Body of pancreas (tissue), 4 donors: Measurements from ENCODE around the gene GRIN2D. TPM values are rescaled to one million over a fixed set of nuclear protein-coding genes. Genes with fewer than 3 reads are reported as not detected.

ENCODE experiments used
- ATAC-seq: fragments of 150-250 bp; one replicate; pipeline ENCODE4 v1.9.1; 2016
- DNase-seq, 4 donors: peaks; one replicate each; pipeline ENCODE4 v3.0.0-alpha.2; 2019
- H3K27ac ChIP-seq, 4 donors: fragments of 200-600 bp; sonication (generic); 1 replicate in 3 of 4; 2 replicates in 1 of 4; pipeline versions ENCODE4 v1.5.1 to v1.6.1; 2016 to 2019; ENCODE audit warnings: mild to moderate bottlenecking in 1 of 4, mixed read lengths in 1 of 4, moderate library complexity in 1 of 4
- H3K27me3 ChIP-seq, 2 donors: fragments of 200-600 bp; sonication (generic); one replicate each; pipeline ENCODE4 v1.6.0; 2016; ENCODE audit warnings: mild to moderate bottlenecking in 1 of 2
- H3K36me3 ChIP-seq, 2 donors: fragments of 200-600 bp; sonication (generic); replicated peaks in 1 of 2; 2 replicates each; pipeline ENCODE4 v1.5.1; 2016; ENCODE audit warnings: low read depth in 2 of 2; ENCODE audit not compliant: insufficient read depth in 1 of 2
- H3K4me1 ChIP-seq: fragments of 200-600 bp; sonication (generic); one replicate; pipeline ENCODE4 v1.6.0; 2016
- H3K4me3 ChIP-seq, 2 donors: fragments of 200-600 bp; sonication (generic); 1 replicate in 1 of 2; 2 replicates in 1 of 2; pipeline ENCODE4 v1.5.1; 2016 to 2019
- H3K9me3 ChIP-seq, 3 donors: fragments of 200-600 bp; sonication (generic); 1 replicate in 2 of 3; 2 replicates in 1 of 3; pipeline ENCODE4 v1.5.1; 2016
- CTCF ChIP-seq, 7 experiments: fragments of 450-650 bp in 4 of 7; fragments of 200-600 bp in 3 of 7; sonication (generic) in 3 of 7; IDR thresholded peaks; one replicate each; pipeline ENCODE4 v1.5.1; 2016 to 2019; ENCODE audit warnings: antibody characterized with exemption in 7 of 7
- POLR2A ChIP-seq, 3 donors: fragments of 450-650 bp; IDR thresholded peaks; one replicate each; pipeline ENCODE4 v1.6.1; 2016; ENCODE audit warnings: antibody characterized with exemption in 3 of 3, mild to moderate bottlenecking in 2 of 3
- WGBS, 2 donors: methylation state at CpG; one replicate each; pipeline ENCODE4 v1.1.5; 2017; 5-methylcytosine and 5-hydroxymethylcytosine counted together
- intact Hi-C: fragments of 100-400 bp; cut with DNase I; formaldehyde crosslinking; loops from one replicate; pipeline ENCODE4 v1.15.1; 2023
- total RNA-seq, 2 donors: library from RNA; depleted of rRNA; stranded (reverse); fragments of >200 nt; gene quantifications; one replicate each; pipeline ENCODE4 v1.1.0, GENCODE V29; 2016

GRIN2D gene
- total RNA-seq, 2 donors from 2014 or later, result 0.26 to 2.0 TPM

- no peaks in the 10 kb centered on the region for H3K9me3 ChIP-seq
- WGBS, 2 donors, result 7 to 8% methylated on average over 11 to 14 of the region's 14 CpGs
- DNase-seq (peak; percentile 70 to 86 (median 78)), ATAC-seq (peak; percentile 63)
- H3K27ac ChIP-seq, result peak overlapping the region in 1 of 4 donors; percentile 64
- no peak overlapping the region for H3K4me3 ChIP-seq
- intact Hi-C loops, result no loop called here
- H3K36me3 ChIP-seq, result no peaks in the 10 kb centered on the region
- no peaks in the 10 kb centered on the region for H3K27me3 ChIP-seq
- TF ChIP-seq CTCF (IDR thresholded peaks at IDR 0.05) (no peak), POLR2A (IDR thresholded peaks at IDR 0.05) (no peak)
- H3K4me1 ChIP-seq, result peaks cover 10% of the 10 kb centered on the region
Observed at GRCh38 chr19:48415395-48415794, 21.9 kb downstream of the GRIN2D start.

- WGBS, 2 donors, result 23 to 31% methylated on average over 21 to 30 of the region's 30 CpGs
- H3K4me1 ChIP-seq, result peaks cover 10% of the 10 kb centered on the region
- no peak overlapping the region for H3K27ac ChIP-seq
- H3K27me3 ChIP-seq, result no peaks in the 10 kb centered on the region
- TF ChIP-seq POLR2A (IDR thresholded peaks at IDR 0.05), result no peak
- TF ChIP-seq CTCF (IDR thresholded peaks at IDR 0.05), result no peak
- no peak for DNase-seq
- no peaks in the 10 kb centered on the region for H3K9me3 ChIP-seq
- ATAC-seq, result no peak
- intact Hi-C loops, result no loop called here
- H3K36me3 ChIP-seq, result no peaks in the 10 kb centered on the region
- no peak overlapping the region for H3K4me3 ChIP-seq
Observed at GRCh38 chr19:48415806-48416221, 22.3 kb downstream of the GRIN2D start.

- H3K4me3 ChIP-seq, result no peak overlapping the region
- ATAC-seq, result no peak
- intact Hi-C loops, result no loop called here
- H3K4me1 ChIP-seq, result peaks cover 10% of the 10 kb centered on the region
- no peaks in the 10 kb centered on the region for H3K36me3 ChIP-seq
- no peaks in the 10 kb centered on the region for H3K27me3 ChIP-seq
- no peak for DNase-seq
- H3K27ac ChIP-seq, result no peak overlapping the region
- H3K9me3 ChIP-seq, result no peaks in the 10 kb centered on the region
- TF ChIP-seq POLR2A (IDR thresholded peaks at IDR 0.05), result no peak
- no peak for TF ChIP-seq CTCF (IDR thresholded peaks at IDR 0.05)
- 49 to 51% methylated on average over 7 of the region's 7 CpGs for WGBS, 2 donors
Observed at GRCh38 chr19:48417421-48417820, 24.0 kb downstream of the GRIN2D start.

GRCh38 chr19:48418317-48419064 lies 25.0 kb downstream of the GRIN2D start:
- H3K4me3 ChIP-seq, result no peak overlapping the region
- no peak for ATAC-seq
- H3K27ac ChIP-seq, result no peak overlapping the region
- no peaks in the 10 kb centered on the region for H3K36me3 ChIP-seq
- H3K27me3 ChIP-seq, result no peaks in the 10 kb centered on the region
- peaks cover 10% of the 10 kb centered on the region for H3K4me1 ChIP-seq
- intact Hi-C loops, result no loop called here
- 82 to 88% methylated on average over 6 of the region's 6 CpGs for WGBS, 2 donors
- H3K9me3 ChIP-seq, result no peaks in the 10 kb centered on the region
- no peak for DNase-seq
- no peak for TF ChIP-seq CTCF (IDR thresholded peaks at IDR 0.05)
- no peak for TF ChIP-seq POLR2A (IDR thresholded peaks at IDR 0.05)
